PC-9 (cell line): Measurements from ENCODE around the gene CDH13. TPM values are rescaled to one million over a fixed set of nuclear protein-coding genes. Genes with fewer than 3 reads are reported as not detected.

Source experiments
- BruUV-seq: library from RNA; stranded (reverse); fragments of 400-500 nt; replicated peaks from 2 replicates; lab custom pipeline; 2021; lab: Mats Ljungman, UMichigan
- CTCF ChIA-PET: fragments of 300-600 bp; sonication (Branson Sonifier 250); formaldehyde crosslinking; loops from one replicate; lab custom pipeline; 2022; ENCODE audit warnings: antibody characterized with exemption; lab: Charles Lee
- POLR2A ChIA-PET: fragments of 300-600 bp; sonication (Branson Sonifier 250); formaldehyde crosslinking; loops from one replicate; lab custom pipeline; 2022; ENCODE audit warnings: antibody characterized with exemption; ENCODE audit not compliant: unreplicated experiment; lab: Charles Lee
- DNase-seq, 2 experiments: peaks; one replicate each; pipeline versions ENCODE4 v3.0.0 to v3.0.0-alpha.2; 2015 to 2022; ENCODE audit warnings: mixed read lengths in 1 of 2
- H2AFZ ChIP-seq: fragments of 200-600 bp; sonication (generic); 2 replicates; pipeline ENCODE4 v1.8.1; 2017; ENCODE audit warnings: antibody characterized with exemption
- H3F3A ChIP-seq: fragments of 200-600 bp; sonication (generic); 2 replicates; pipeline ENCODE4 v1.8.1; 2017; ENCODE audit warnings: antibody characterized with exemption, mild to moderate bottlenecking, low read depth; ENCODE audit not compliant: insufficient read depth
- H3K27ac ChIP-seq: fragments of 200-600 bp; sonication (generic); 2 replicates; pipeline ENCODE4 v1.6.1; 2016; ENCODE audit warnings: mixed run types
- H3K27me3 ChIP-seq: fragments of 200-600 bp; sonication (generic); 2 replicates; pipeline ENCODE4 v1.6.1; 2016; ENCODE audit warnings: low read depth, mixed run types; ENCODE audit not compliant: insufficient read depth
- H3K36me3 ChIP-seq: fragments of 200-600 bp; sonication (generic); 2 replicates; pipeline ENCODE4 v1.6.1; 2016; ENCODE audit warnings: low read depth, mixed run types
- H3K4me1 ChIP-seq: fragments of 200-600 bp; sonication (generic); replicated peaks from 2 replicates; pipeline ENCODE4 v1.6.1; 2016; ENCODE audit warnings: mixed run types; ENCODE audit not compliant: insufficient read depth
- H3K4me2 ChIP-seq: fragments of 200-600 bp; sonication (generic); 2 replicates; pipeline ENCODE4 v1.6.1; 2017; ENCODE audit warnings: mixed run types
- H3K4me3 ChIP-seq: fragments of 200-600 bp; sonication (generic); 2 replicates; pipeline ENCODE4 v1.6.1; 2016; ENCODE audit warnings: mixed run types
- H3K79me2 ChIP-seq: fragments of 200-600 bp; sonication (generic); 2 replicates; pipeline ENCODE4 v1.6.1; 2017; ENCODE audit warnings: low read depth, mixed run types
- H3K9me2 ChIP-seq: fragments of 200-600 bp; sonication (generic); 2 replicates; pipeline ENCODE4 v1.8.1; 2017; ENCODE audit warnings: mild to moderate bottlenecking; ENCODE audit not compliant: insufficient read depth
- H3K9me3 ChIP-seq: fragments of 200-600 bp; sonication (generic); 2 replicates; pipeline ENCODE4 v1.8.1; 2016; ENCODE audit warnings: low read depth; ENCODE audit not compliant: insufficient read depth
- H4K20me1 ChIP-seq: fragments of 200-600 bp; sonication (generic); 2 replicates; pipeline ENCODE4 v1.8.1; 2017; ENCODE audit not compliant: insufficient read depth
- CTCF ChIP-seq: fragments of 200-600 bp; sonication (generic); conservative IDR thresholded peaks from 2 replicates; pipeline ENCODE4 v1.6.1; 2017; ENCODE audit warnings: mixed run types, antibody characterized with exemption, mild to moderate bottlenecking, moderate library complexity
- EZH2 ChIP-seq: fragments of 200-600 bp; sonication (generic); IDR thresholded peaks from 2 replicates; pipeline ENCODE4 v1.8.0; 2017; ENCODE audit warnings: antibody characterized with exemption, low read depth
- intact Hi-C: fragments of 100-400 bp; cut with micrococcal nuclease; formaldehyde crosslinking; loops from one replicate; pipeline ENCODE4 v1.10.0; 2022; ENCODE audit not compliant: unreplicated experiment
- total RNA-seq: library from RNA; stranded (reverse); gene quantifications from 2 replicates; pipeline ENCODE4 v1.2.3, GENCODE V29; 2021

CDH13 gene
- total RNA-seq, 1 experiment from 2014 or later, result 0.24 TPM

- Histone ChIP-seq H3K79me2 (no peaks in the 10 kb centered on the region), H3K27ac (no peak overlapping the region), H3K4me3 (no peak overlapping the region), H3K4me1 (0 out of 2 replicates have a peak, but pooled peaks cover 10% of the 10 kb centered on the region), H3K9me3 (no peaks in the 10 kb centered on the region; the same call in 1 of the 2 replicates), H3K36me3 (no peaks in the 10 kb centered on the region), H2AFZ (no peak overlapping the region), H3K4me2 (no peak overlapping the region), H3K9me2 (no peaks in the 10 kb centered on the region), H3K27me3 (peaks cover 56% of the 10 kb centered on the region), H3F3A (no peaks in the 10 kb centered on the region), H4K20me1 (no peaks in the 10 kb centered on the region)
- intact Hi-C loops, result no loop called here
- ChIA-PET CTCF (no interaction called here), POLR2A (interaction anchor here (1.0 kb wide), 1 partner anchor 297 kb away, joined by 6 read pairs; no protein-coding TSS in a partner anchor)
- DNase-seq, result no peak
- TF ChIP-seq EZH2 (no peak), CTCF (no peak)
- no TSS peak for BruUV-seq
Observed at GRCh38 chr16:83742124-83742899, 1115.5 kb downstream of the CDH13 start.

GRCh38 chr16:83743241-83743640 is 1116.5 kb downstream of the CDH13 start:
- H3K4me2 ChIP-seq, result no peak overlapping the region
- intact Hi-C loops, result no loop called here
- POLR2A ChIA-PET, result interaction anchor here (0.7 kb wide), 1 partner anchor 93 kb away, joined by 3 read pairs; no protein-coding TSS in a partner anchor

GRCh38 chr16:83743720-83744119 is 1117.0 kb downstream of the CDH13 start:
- H3K27ac ChIP-seq, result no peak overlapping the region
- BruUV-seq, result no TSS peak
- no peaks in the 10 kb centered on the region; the same call in 1 of the 2 replicates for H3K9me3 ChIP-seq
- POLR2A ChIA-PET, result interaction anchor here (0.7 kb wide), 1 partner anchor 93 kb away, joined by 3 read pairs; no protein-coding TSS in a partner anchor
- H3K4me3 ChIP-seq, result no peak overlapping the region
- intact Hi-C loops, result no loop called here
- no peak for DNase-seq
- H3K4me2 ChIP-seq, result no peak overlapping the region
- 0 out of 2 replicates have a peak, but pooled peaks cover 10% of the 10 kb centered on the region for H3K4me1 ChIP-seq
- no peaks in the 10 kb centered on the region for H3F3A ChIP-seq
- no peaks in the 10 kb centered on the region for H3K79me2 ChIP-seq
- peaks cover 59% of the 10 kb centered on the region for H3K27me3 ChIP-seq
- H2AFZ ChIP-seq, result no peak overlapping the region
- H4K20me1 ChIP-seq, result no peaks in the 10 kb centered on the region
- CTCF ChIA-PET, result no interaction called here
- H3K9me2 ChIP-seq, result no peaks in the 10 kb centered on the region
- no peaks in the 10 kb centered on the region for H3K36me3 ChIP-seq
- TF ChIP-seq EZH2, result no peak
- no peak for TF ChIP-seq CTCF

More at GRCh38 chr16:83743241-83743640, 1116.5 kb downstream of the CDH13 start:
- BruUV-seq, result no TSS peak
- Histone ChIP-seq H3K79me2 (no peaks in the 10 kb centered on the region), H4K20me1 (no peaks in the 10 kb centered on the region), H3K36me3 (no peaks in the 10 kb centered on the region), H3F3A (no peaks in the 10 kb centered on the region), H3K27ac (no peak overlapping the region), H3K4me1 (0 out of 2 replicates have a peak, but pooled peaks cover 10% of the 10 kb centered on the region), H2AFZ (no peak overlapping the region), H3K9me2 (no peaks in the 10 kb centered on the region), H3K9me3 (no peaks in the 10 kb centered on the region; the same call in 1 of the 2 replicates), H3K27me3 (peaks cover 58% of the 10 kb centered on the region), H3K4me3 (no peak overlapping the region)
- DNase-seq, result no peak
- CTCF ChIA-PET, result no interaction called here
- TF ChIP-seq CTCF (no peak), EZH2 (no peak)
